ENCODE data around the gene PROCA1. TPM values are rescaled to one million over a fixed set of nuclear protein-coding genes. Genes with fewer than 3 reads are reported as not detected.

Gene PROCA1
- polyA plus RNA-seq, 3 donors: 0.31 to 8.9 (median 0.78) TPM

GRCh38 chr17:28712032-28712704 is 480 bp upstream of the PROCA1 start:
- H2AFZ ChIP-seq (ENCODE audit: insufficient read depth, low read depth, low read length, poor library complexity, severe bottlenecking): peak overlapping the region; percentile 90

More at GRCh38 chr17:28712032-28712704, 480 bp upstream of the PROCA1 start:
- peaks cover 3 to 21% of the 10 kb centered on the region in 2 donors for H3K36me3 ChIP-seq (replicated peaks in 1 of 2; ENCODE audit: control insufficient read depth in 1 of 2, insufficient read depth in 2 of 2, low read length in 2 of 2)
- H3K4me3 Mint-ChIP-seq: peak overlapping the region; percentile 88 to 93
- no peaks in the 10 kb centered on the region for H3K9me3 ChIP-seq (replicated peaks in 1 of 2; ENCODE audit: control insufficient read depth in 1 of 2, insufficient read depth in 1 of 2, low read length in 2 of 2)
- H3K4me1 Mint-ChIP-seq: peaks cover 24% of the 10 kb centered on the region
- H3K4me2 ChIP-seq (replicated peaks; ENCODE audit: extremely low read depth, low read length, poor library complexity, severe bottlenecking): peak overlapping the region; percentile 98
- H3K9me3 Mint-ChIP-seq: no peaks in the 10 kb centered on the region
- peak overlapping the region; percentile 63 to 92 (median 80) for H3K4me3 ChIP-seq (replicated peaks in 1 of 3; ENCODE audit: low read depth in 2 of 3, low read length in 3 of 3)
- peak overlapping the region; percentile 75 to 85 for H3K27ac ChIP-seq (ENCODE audit: low read depth in 1 of 2, low read length in 2 of 2)
- H3K9ac ChIP-seq (ENCODE audit: insufficient read depth, low read length, poor library complexity, severe bottlenecking): peak overlapping the region; percentile 75
- intact Hi-C loops (cut with micrococcal nuclease): loop anchor here in 1 of 2 donors (10.0 kb wide), 1 partner anchor 67 kb away; the partner anchor contains the start of gene BLTP2
- peak; percentile 68 to 75 (median 75) for DNase-seq
- peaks cover 8% of the 10 kb centered on the region for H3K79me2 ChIP-seq (ENCODE audit: insufficient read depth, low read length)
- H3K36me3 Mint-ChIP-seq: peaks cover 18 to 28% of the 10 kb centered on the region in 2 donors
- peak overlapping the region; percentile 83 to 95 (median 92) for H3K27ac Mint-ChIP-seq
- H3K27me3 ChIP-seq (ENCODE audit: control insufficient read depth in 2 of 2, insufficient read depth in 2 of 2, low read length in 2 of 2): no peaks in the 10 kb centered on the region
- peaks cover 24 to 29% of the 10 kb centered on the region in 2 donors for H3K4me1 ChIP-seq (ENCODE audit: control insufficient read depth in 1 of 2, insufficient read depth in 2 of 2, low read length in 2 of 2)
- H3K27me3 Mint-ChIP-seq (ENCODE audit: low read depth in 3 of 3): peaks cover 0 to 4% (median 1%) of the 10 kb centered on the region in 3 donors
- no peaks in the 10 kb centered on the region for H4K20me1 ChIP-seq (ENCODE audit: insufficient read depth, low read length)
- no peak for TF ChIP-seq CTCF (IDR thresholded peaks at IDR 0.05)
- 9% methylated on average over 34 of the region's 34 CpGs for WGBS (ENCODE audit: insufficient coverage)

Data from CD14-positive monocyte (primary cell).